Measurements from ENCODE around the gene CADPS. TPM values are rescaled to one million over a fixed set of nuclear protein-coding genes. Genes with fewer than 3 reads are reported as not detected.

The CADPS gene
- total and polyA plus RNA-seq, 2 of the 4 experiments (the other 2 are of a cell fraction): not detected

GRCh38 chr3:62777674-62778073, 97.5 kb downstream of the CADPS start:
- Histone ChIP-seq H3K18ac (ENCODE audit: low read depth, low read length) (no peak overlapping the region), H3K9me3 (ENCODE audit: control insufficient read depth, insufficient read depth, low read length) (no peaks in the 10 kb centered on the region), H3K56ac (ENCODE audit: extremely low read depth, insufficient read depth, low read length) (no peak overlapping the region), H4K8ac (ENCODE audit: low read depth in 2 of 2, low read length in 2 of 2) (no peak overlapping the region), H3K27ac (ENCODE audit: insufficient read depth, low read length) (no peak overlapping the region), H3K14ac (replicated peaks; ENCODE audit: low read depth, low read length) (no peak overlapping the region), H3K23ac (ENCODE audit: low read depth, low read length) (no peak overlapping the region), H2BK20ac (ENCODE audit: low read depth, low read length) (no peak overlapping the region), H4K91ac (ENCODE audit: insufficient read depth, low read depth, low read length) (no peak overlapping the region), H3K4ac (ENCODE audit: low read depth, low read length) (no peak overlapping the region), H2AFZ (replicated peaks; ENCODE audit: low read length, poor library complexity) (no peak overlapping the region), H4K5ac (ENCODE audit: low read depth, low read length) (no peak overlapping the region), H3K27me3 (ENCODE audit: control insufficient read depth, insufficient read depth, low read length) (no peaks in the 10 kb centered on the region), H3K9me1 (ENCODE audit: insufficient read depth, low read length) (no peaks in the 10 kb centered on the region), H2AK9ac (replicated peaks; ENCODE audit: low read depth, low read length, poor library complexity) (no peak overlapping the region), H3K4me2 (ENCODE audit: low read depth, low read length) (no peak overlapping the region), H2BK15ac (ENCODE audit: low read depth, low read length) (no peak overlapping the region), H2BK120ac (ENCODE audit: low read depth, low read length) (no peak overlapping the region), H2AK5ac (ENCODE audit: low read depth, low read length) (no peak overlapping the region), H3K4me1 (ENCODE audit: control insufficient read depth, insufficient read depth, low read length) (no peaks in the 10 kb centered on the region), H2BK5ac (ENCODE audit: low read depth, low read length, poor library complexity, severe bottlenecking) (no peak overlapping the region), H3K9ac (ENCODE audit: low read depth, low read length) (no peak overlapping the region), H4K20me1 (ENCODE audit: insufficient read depth, low read length) (no peaks in the 10 kb centered on the region), H3K79me1 (ENCODE audit: low read depth in 1 of 2, low read length in 2 of 2) (no peaks in the 10 kb centered on the region), H3K36me3 (ENCODE audit: control insufficient read depth, insufficient read depth, low read length) (no peaks in the 10 kb centered on the region), H3K4me3 (ENCODE audit: insufficient read depth, low read depth, low read length) (no peak overlapping the region)
- intact Hi-C loops (cut with micrococcal nuclease) (no loop called here), in situ Hi-C loops (cut with MboI; ENCODE audit: low sequenced_read_pairs) (no loop called here), dilution Hi-C loops (cut with HindIII; ENCODE audit: low sequenced_read_pairs, unreplicated experiment) (no loop called here)
- TF ChIP-seq SMC3 (IDR thresholded peaks at IDR 0.05; ENCODE audit: low read depth, low read length): no peak
- no peak for TF ChIP-seq MXI1 (IDR thresholded peaks at IDR 0.05; ENCODE audit: borderline replicate concordance, low read depth, low read length)
- TF ChIP-seq USF2 (IDR thresholded peaks at IDR 0.05; ENCODE audit: low read depth, low read length): no peak
- no peak for TF ChIP-seq ELK1 (IDR thresholded peaks at IDR 0.05; ENCODE audit: borderline replicate concordance, low read depth, low read length)
- no peak for TF ChIP-seq RAD21 (IDR thresholded peaks at IDR 0.05; ENCODE audit: low read length)
- TF ChIP-seq RCOR1 (IDR thresholded peaks at IDR 0.05; ENCODE audit: insufficient replicate concordance, low read length): no peak
- no peak for TF ChIP-seq CTCF (conservative IDR thresholded peaks at IDR 0.05; ENCODE audit: low read depth, low read length)
- no peak for TF ChIP-seq CHD1 (IDR thresholded peaks at IDR 0.05; ENCODE audit: low read depth, low read length)
- no peak for TF ChIP-seq NFE2L2 (IDR thresholded peaks at IDR 0.05; ENCODE audit: low read depth, low read length)
- TF ChIP-seq MAZ (IDR thresholded peaks at IDR 0.05; ENCODE audit: borderline replicate concordance, low read depth, low read length): no peak
- no peak for TF ChIP-seq RFX5 (IDR thresholded peaks at IDR 0.05; ENCODE audit: low read depth, low read length)
- TF ChIP-seq MAFK (IDR thresholded peaks at IDR 0.05; ENCODE audit: low read depth, low read length): no peak
- TF ChIP-seq FOS (IDR thresholded peaks at IDR 0.05; ENCODE audit: low read depth, low read length): no peak
- no peak for TF ChIP-seq BHLHE40 (IDR thresholded peaks at IDR 0.05; ENCODE audit: low read depth, low read length)
- TF ChIP-seq POLR2A (IDR thresholded peaks at IDR 0.05; ENCODE audit: low read depth, low read length): no peak
- no peak for TF ChIP-seq CEBPB (IDR thresholded peaks at IDR 0.05; ENCODE audit: low read depth, low read length)
- ChIA-PET CTCF (no interaction called here), POLR2A (ENCODE audit: unreplicated experiment) (no interaction called here)
- DNase-seq (no peak), ATAC-seq (ENCODE audit: low read depth) (no peak)
- WGBS, 2 experiments (ENCODE audit: extremely low coverage in 2 of 2, insufficient read length in 1 of 2): no CpG with 5 or more reads among the region's 4 CpGs
- BruUV-seq (replicated peaks): no TSS peak
